ENCODE measurements around the gene NSF.

Gene NSF

GRCh38 chr17:46803544-46803943 lies 213.1 kb downstream of the NSF start:
- no peak for DNase-seq (ENCODE audit: low spot score)

DNA sequence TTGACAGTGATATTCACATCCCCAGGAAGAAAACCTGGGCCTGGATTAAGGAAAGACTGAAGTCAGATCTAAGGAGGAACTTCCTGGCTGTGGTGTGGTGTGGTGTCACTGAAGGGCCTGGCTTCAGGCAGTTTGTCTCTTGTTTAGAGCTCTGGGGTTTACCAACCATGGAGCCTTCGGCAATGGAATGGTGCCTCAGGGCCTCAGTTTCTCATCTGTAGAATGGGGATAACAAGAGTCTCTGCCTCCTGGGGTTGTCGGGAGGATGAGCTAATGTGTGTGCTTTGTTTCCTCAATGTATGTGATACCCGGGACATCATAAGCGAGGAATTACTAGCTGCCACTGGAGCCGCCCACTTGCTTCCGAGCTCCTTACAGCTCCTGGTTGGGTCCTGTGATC lies 215.3 kb downstream of the NSF start:
- DNase-seq (ENCODE audit: low spot score) = no peak
